ENCODE measurements around the gene ZNF644.
"Not testable (repeated sequence)": the region's sequence is repeated elsewhere in the genome, so short reads cannot be mapped to it uniquely, and the experiment has no call there.

ZNF644 gene

GRCh38 chr1:91044776-91045175, 22.9 kb upstream of the ZNF644 start:
- not testable (repeated sequence) for H3K79me1 ChIP-seq (ENCODE audit: low read length); H3K36me3 ChIP-seq (ENCODE audit: control insufficient read depth in 1 of 2, insufficient read depth in 2 of 2, low read length in 2 of 2); H4K8ac ChIP-seq (ENCODE audit: low read depth, low read length); H2BK120ac ChIP-seq (ENCODE audit: insufficient read depth, low read length, poor library complexity); H3K4ac ChIP-seq (ENCODE audit: low read depth, low read length); H3K14ac ChIP-seq (ENCODE audit: low read length); H3K9ac ChIP-seq (ENCODE audit: low read length); H3K27me3 ChIP-seq (ENCODE audit: insufficient read depth, low read length); H2BK12ac ChIP-seq (ENCODE audit: low read length); H3K4me3 ChIP-seq (ENCODE audit: low read depth, low read length); H4K12ac ChIP-seq (ENCODE audit: low read depth, low read length); H4K91ac ChIP-seq (ENCODE audit: low read depth, low read length); H3K4me1 ChIP-seq (ENCODE audit: control insufficient read depth in 1 of 2, insufficient read depth in 2 of 2, low read length in 2 of 2); H3K9me3 ChIP-seq (ENCODE audit: insufficient read depth, low read depth, low read length); DNase-seq; H3K4me2 ChIP-seq (ENCODE audit: low read length); H3K18ac ChIP-seq (ENCODE audit: low read length); H3K23ac ChIP-seq (ENCODE audit: low read length); H3K79me2 ChIP-seq (ENCODE audit: control insufficient read depth, insufficient read depth, low read length, poor library complexity); H2AK5ac ChIP-seq (ENCODE audit: low read length); H3K27ac ChIP-seq (ENCODE audit: low read depth, low read length); H2BK5ac ChIP-seq (ENCODE audit: low read depth, low read length, poor library complexity); H2AFZ ChIP-seq (ENCODE audit: insufficient read depth, low read length, poor library complexity)
- WGBS (ENCODE audit: extremely low coverage, insufficient coverage, insufficient read length), result no CpG with 5 or more reads among the region's 2 CpGs

DNA sequence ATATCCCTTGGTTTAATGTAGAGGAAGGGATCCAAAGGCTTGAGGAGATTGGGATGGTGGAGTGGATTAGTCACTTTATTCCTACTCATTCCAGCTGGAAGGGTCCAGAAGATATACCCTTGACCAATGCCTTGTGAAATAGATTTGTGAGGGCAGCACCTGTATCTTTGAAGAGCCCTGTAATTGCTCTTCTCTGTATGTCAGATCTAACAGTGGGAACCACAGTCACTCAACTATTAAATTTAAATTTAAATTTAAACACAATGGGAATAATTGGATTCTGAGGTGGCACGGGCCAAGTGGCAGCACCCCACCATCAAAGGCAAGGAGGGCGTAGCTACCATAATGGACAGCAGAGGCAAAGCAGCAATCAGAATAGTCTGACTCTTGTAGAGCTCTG, 20.5 kb upstream of the ZNF644 start:
- H3K9me3 ChIP-seq (ENCODE audit: insufficient read depth, low read depth, low read length); H3K36me3 ChIP-seq (ENCODE audit: control insufficient read depth in 1 of 2, insufficient read depth in 2 of 2, low read length in 2 of 2); H4K91ac ChIP-seq (ENCODE audit: low read depth, low read length); H2AK5ac ChIP-seq (ENCODE audit: low read length); H4K12ac ChIP-seq (ENCODE audit: low read depth, low read length); H3K14ac ChIP-seq (ENCODE audit: low read length); H2AFZ ChIP-seq (ENCODE audit: insufficient read depth, low read length, poor library complexity); H2BK120ac ChIP-seq (ENCODE audit: insufficient read depth, low read length, poor library complexity); H2BK5ac ChIP-seq (ENCODE audit: low read depth, low read length, poor library complexity); H3K4ac ChIP-seq (ENCODE audit: low read depth, low read length); H4K8ac ChIP-seq (ENCODE audit: low read depth, low read length); H3K27me3 ChIP-seq (ENCODE audit: insufficient read depth, low read length); H3K18ac ChIP-seq (ENCODE audit: low read length); H3K79me2 ChIP-seq (ENCODE audit: control insufficient read depth, insufficient read depth, low read length, poor library complexity); H3K4me1 ChIP-seq (ENCODE audit: control insufficient read depth in 1 of 2, insufficient read depth in 2 of 2, low read length in 2 of 2); H3K4me2 ChIP-seq (ENCODE audit: low read length); H3K27ac ChIP-seq (ENCODE audit: low read depth, low read length); H3K79me1 ChIP-seq (ENCODE audit: low read length); DNase-seq; H3K9ac ChIP-seq (ENCODE audit: low read length); H3K23ac ChIP-seq (ENCODE audit: low read length); H3K4me3 ChIP-seq (ENCODE audit: low read depth, low read length); H2BK12ac ChIP-seq (ENCODE audit: low read length): not testable (repeated sequence)
- no CpG with 5 or more reads among the region's 2 CpGs for WGBS (ENCODE audit: extremely low coverage, insufficient coverage, insufficient read length)

DNA sequence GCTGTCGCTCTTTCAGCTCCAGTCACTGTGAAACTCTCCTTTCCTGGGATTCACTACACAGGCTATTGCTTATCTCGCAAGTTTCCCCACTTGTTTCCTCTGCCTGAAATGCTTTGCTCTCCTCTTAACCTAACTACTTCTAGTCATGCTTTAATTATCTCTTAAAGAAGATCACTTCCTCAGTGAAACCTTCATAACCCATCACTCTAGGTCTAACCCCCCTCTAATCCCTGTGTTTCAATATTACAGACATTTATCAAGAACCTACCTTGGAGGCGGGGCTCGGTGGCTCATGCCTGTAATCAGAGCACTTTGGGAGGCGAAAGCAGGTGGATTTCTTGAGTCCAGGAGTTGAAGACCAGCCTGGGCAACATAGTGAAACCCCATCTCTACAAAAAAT, 16.7 kb upstream of the ZNF644 start:
- Histone ChIP-seq H3K79me1 (ENCODE audit: low read length) (no peaks in the 10 kb centered on the region), H3K4me2 (ENCODE audit: low read length) (no peak overlapping the region), H2BK120ac (ENCODE audit: insufficient read depth, low read length, poor library complexity) (no peak overlapping the region), H3K14ac (ENCODE audit: low read length) (no peak overlapping the region), H3K27me3 (ENCODE audit: insufficient read depth, low read length) (no peaks in the 10 kb centered on the region), H4K91ac (ENCODE audit: low read depth, low read length) (no peak overlapping the region), H2AFZ (ENCODE audit: insufficient read depth, low read length, poor library complexity) (no peak overlapping the region), H4K12ac (ENCODE audit: low read depth, low read length) (no peak overlapping the region), H3K4ac (ENCODE audit: low read depth, low read length) (no peak overlapping the region), H3K79me2 (ENCODE audit: control insufficient read depth, insufficient read depth, low read length, poor library complexity) (no peaks in the 10 kb centered on the region), H4K8ac (ENCODE audit: low read depth, low read length) (no peak overlapping the region), H3K4me3 (ENCODE audit: low read depth, low read length) (no peak overlapping the region), H3K9ac (ENCODE audit: low read length) (no peak overlapping the region), H3K36me3 (ENCODE audit: control insufficient read depth in 1 of 2, insufficient read depth in 2 of 2, low read length in 2 of 2) (no peaks in the 10 kb centered on the region), H3K27ac (ENCODE audit: low read depth, low read length) (no peak overlapping the region), H2BK12ac (ENCODE audit: low read length) (no peak overlapping the region), H3K23ac (ENCODE audit: low read length) (no peak overlapping the region), H3K4me1 (ENCODE audit: control insufficient read depth in 1 of 2, insufficient read depth in 2 of 2, low read length in 2 of 2) (no peaks in the 10 kb centered on the region), H2BK5ac (ENCODE audit: low read depth, low read length, poor library complexity) (no peak overlapping the region), H3K18ac (ENCODE audit: low read length) (no peak overlapping the region), H2AK5ac (ENCODE audit: low read length) (no peak overlapping the region), H3K9me3 (ENCODE audit: insufficient read depth, low read depth, low read length) (no peaks in the 10 kb centered on the region)
- no peak for DNase-seq
- no CpG with 5 or more reads among the region's 5 CpGs for WGBS (ENCODE audit: extremely low coverage, insufficient coverage, insufficient read length)

GRCh38 chr1:91036894-91037829, 15.3 kb upstream of the ZNF644 start:
- no peak overlapping the region for H4K8ac ChIP-seq (ENCODE audit: low read depth, low read length)
- H2AK5ac ChIP-seq (ENCODE audit: low read length), result no peak overlapping the region
- no peak overlapping the region for H3K14ac ChIP-seq (ENCODE audit: low read length)
- no peak overlapping the region for H3K4me3 ChIP-seq (ENCODE audit: low read depth, low read length)
- H2AFZ ChIP-seq (ENCODE audit: insufficient read depth, low read length, poor library complexity), result no peak overlapping the region
- H2BK5ac ChIP-seq (ENCODE audit: low read depth, low read length, poor library complexity), result no peak overlapping the region
- H3K4me1 ChIP-seq (ENCODE audit: control insufficient read depth in 1 of 2, insufficient read depth in 2 of 2, low read length in 2 of 2), result no peaks in the 10 kb centered on the region
- H3K9me3 ChIP-seq (ENCODE audit: insufficient read depth, low read depth, low read length), result no peaks in the 10 kb centered on the region
- no CpG with 5 or more reads among the region's 4 CpGs for WGBS (ENCODE audit: extremely low coverage, insufficient coverage, insufficient read length)
- no peaks in the 10 kb centered on the region for H3K79me1 ChIP-seq (ENCODE audit: low read length)
- H3K23ac ChIP-seq (ENCODE audit: low read length), result no peak overlapping the region
- no peak overlapping the region for H2BK120ac ChIP-seq (ENCODE audit: insufficient read depth, low read length, poor library complexity)
- no peak overlapping the region for H4K12ac ChIP-seq (ENCODE audit: low read depth, low read length)
- H3K4me2 ChIP-seq (ENCODE audit: low read length), result no peak overlapping the region
- H3K27ac ChIP-seq (ENCODE audit: low read depth, low read length), result no peak overlapping the region
- no peak overlapping the region for H4K91ac ChIP-seq (ENCODE audit: low read depth, low read length)
- no peaks in the 10 kb centered on the region for H3K36me3 ChIP-seq (ENCODE audit: control insufficient read depth in 1 of 2, insufficient read depth in 2 of 2, low read length in 2 of 2)
- no peak for DNase-seq
- H3K9ac ChIP-seq (ENCODE audit: low read length), result no peak overlapping the region
- no peak overlapping the region for H2BK12ac ChIP-seq (ENCODE audit: low read length)
- no peaks in the 10 kb centered on the region for H3K79me2 ChIP-seq (ENCODE audit: control insufficient read depth, insufficient read depth, low read length, poor library complexity)
- no peak overlapping the region for H3K4ac ChIP-seq (ENCODE audit: low read depth, low read length)
- H3K18ac ChIP-seq (ENCODE audit: low read length), result no peak overlapping the region
- H3K27me3 ChIP-seq (ENCODE audit: insufficient read depth, low read length), result no peaks in the 10 kb centered on the region

Data from trophoblast cell (in vitro differentiated cells and primary cell).